Forelimb muscle (tissue), 1 donor: ENCODE data around the gene ATP1A3. TPM values are rescaled to one million over a fixed set of nuclear protein-coding genes. Genes with fewer than 3 reads are reported as not detected.
"Not testable (repeated sequence)": the region's sequence is repeated elsewhere in the genome, so short reads cannot be mapped to it uniquely, and the experiment has no call there.

Experiments used
- DNase-seq: peaks from one replicate; pipeline ENCODE4 v3.0.0-alpha.2; 2013; ENCODE audit warnings: low read depth
- polyA plus RNA-seq: library from polyadenylated mRNA; unstranded; fragments of 120-200 nt; gene quantifications from one replicate; pipeline ENCODE4 v1.2.1, GENCODE V29; 2013; ENCODE audit not compliant: insufficient read length

The ATP1A3 gene
- polyA plus RNA-seq, 1 donor, result 0.61 TPM

DNA sequence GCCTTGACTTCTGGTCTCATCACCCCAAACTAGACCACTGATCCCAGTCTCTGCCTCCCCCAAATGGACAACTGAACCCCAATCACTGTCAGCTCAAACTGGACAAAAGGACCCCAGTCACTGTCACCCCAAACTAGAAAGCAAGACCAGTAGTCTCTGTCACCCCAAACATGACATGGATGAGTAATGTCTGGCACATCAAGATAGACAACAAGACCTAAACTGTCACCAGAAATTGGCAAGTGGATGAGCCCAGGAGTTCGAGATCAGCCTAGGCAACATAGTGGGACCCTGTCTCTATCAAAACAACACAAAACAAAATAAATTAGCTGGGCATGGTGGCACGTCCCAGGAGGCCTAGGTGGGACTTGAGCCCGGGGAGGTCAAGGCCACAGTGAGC is 46.9 kb downstream of the ATP1A3 start:
- DNase-seq, result no peak

DNA sequence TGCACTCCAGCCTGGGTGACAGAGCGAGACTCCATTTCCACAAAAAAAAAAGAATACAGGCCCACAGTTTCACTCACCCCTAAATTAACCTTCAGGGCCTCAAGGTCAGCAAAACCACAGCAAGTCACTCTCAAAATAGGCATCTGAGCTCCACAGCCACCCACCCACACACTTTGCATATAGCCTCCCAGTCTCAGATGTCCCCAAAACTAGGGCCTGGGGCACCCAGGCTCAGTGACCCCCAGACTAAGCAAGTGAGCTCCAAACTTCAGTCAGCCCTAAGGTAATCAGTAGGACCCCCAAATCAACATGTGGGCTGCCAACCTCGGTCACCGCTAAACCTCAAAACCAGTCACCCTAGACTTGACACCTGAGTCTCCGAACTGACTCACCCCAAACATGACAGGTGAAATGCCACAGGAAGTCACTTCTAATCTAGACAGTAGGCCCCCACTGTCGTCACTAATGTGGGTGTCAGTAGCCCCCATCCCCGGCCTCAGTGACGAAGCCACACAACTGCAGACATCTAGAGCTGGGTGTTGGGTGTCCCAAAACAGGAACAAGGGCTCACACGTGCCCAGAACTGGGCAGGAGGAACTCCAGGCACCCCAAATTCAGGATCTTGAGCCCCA is 48.8 kb downstream of the ATP1A3 start:
- DNase-seq, result no peak

DNA sequence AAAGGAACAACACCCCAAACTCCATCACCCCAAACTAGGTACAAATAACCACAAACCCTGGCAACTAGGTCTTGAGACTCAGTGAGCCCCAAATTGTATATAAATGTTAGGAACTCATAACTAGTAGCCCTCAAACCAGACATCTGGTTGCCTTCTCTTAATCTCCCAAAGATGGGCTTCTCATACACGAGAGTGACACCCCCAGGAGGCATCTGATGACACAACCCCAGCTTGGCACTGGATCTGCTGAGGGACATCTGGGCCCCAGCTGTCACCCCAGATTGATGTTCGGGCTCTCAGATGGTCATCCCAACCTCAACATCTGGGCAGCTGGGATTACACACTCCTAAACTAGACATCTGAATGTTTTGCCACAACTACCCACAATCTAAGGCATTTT is 49.7 kb downstream of the ATP1A3 start:
- DNase-seq, result no peak

DNA sequence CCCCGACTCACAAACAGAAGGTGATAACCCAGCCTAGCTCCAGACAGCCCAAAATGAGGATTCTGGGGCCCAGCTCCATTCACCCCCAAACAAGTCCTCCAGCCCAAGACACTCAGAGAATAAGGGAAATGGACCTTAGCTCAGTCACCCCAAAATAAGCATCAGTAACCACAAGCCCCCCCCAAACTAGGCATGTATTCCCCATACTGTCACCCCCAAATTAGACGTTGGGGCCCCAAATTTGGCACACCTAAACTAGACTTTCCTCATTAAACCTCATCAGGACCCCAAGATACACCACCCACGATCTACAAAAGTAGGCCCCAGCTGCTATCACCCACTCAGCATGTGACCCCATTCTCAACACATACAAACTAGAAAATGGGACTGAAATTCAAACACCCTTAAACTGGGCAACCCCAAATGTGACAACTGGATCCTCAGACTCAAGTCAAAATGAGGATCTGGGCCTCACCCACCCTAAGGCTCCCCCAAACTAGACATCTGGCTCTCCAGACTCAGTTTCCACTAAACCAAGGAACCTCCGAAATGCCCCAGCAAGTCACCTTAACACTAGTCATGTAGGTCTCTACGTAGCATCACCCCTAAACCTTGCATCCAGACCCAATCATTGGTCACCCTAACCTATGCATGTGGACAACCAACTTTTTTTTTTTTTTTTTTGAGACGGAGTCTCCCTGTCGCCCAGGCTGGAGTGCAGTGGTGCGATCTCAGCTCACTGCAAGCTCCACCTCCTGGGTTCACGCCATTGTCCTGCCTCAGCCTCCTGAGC is 52.4 kb downstream of the ATP1A3 start:
- DNase-seq, result no peak

DNA sequence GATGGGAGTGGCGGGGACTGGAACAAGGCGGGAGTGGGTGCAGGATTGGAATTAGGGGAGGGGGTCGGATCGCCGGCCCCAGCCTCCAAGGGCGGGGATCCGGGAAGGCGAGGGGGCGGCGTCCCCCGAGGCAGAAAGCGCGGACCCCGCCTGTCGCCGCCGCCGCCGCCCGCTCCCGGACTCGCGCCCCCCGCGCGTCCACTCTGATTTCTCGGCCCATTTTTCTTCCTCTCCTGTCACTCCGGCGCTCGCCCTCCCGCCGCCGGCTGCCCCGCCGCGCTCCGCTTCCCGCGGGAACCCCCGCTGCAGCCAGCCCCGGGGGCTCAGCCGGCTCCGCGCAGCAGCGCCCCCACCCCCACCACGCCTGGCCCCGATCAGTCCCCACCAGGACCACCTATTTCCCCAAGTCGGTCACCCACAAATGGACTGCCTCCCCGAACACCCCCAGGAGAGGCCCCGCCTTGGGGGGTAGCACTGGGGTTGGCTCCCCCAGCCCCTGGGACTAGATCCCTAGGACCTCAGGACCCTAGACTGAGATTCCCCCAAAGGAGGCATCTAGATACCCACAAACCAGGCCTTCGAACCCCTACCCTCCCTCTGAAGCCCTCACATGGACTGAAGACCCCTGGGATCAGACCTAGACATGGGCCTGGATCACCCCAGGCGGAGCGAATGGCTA is 53.2 kb downstream of the ATP1A3 start:
- DNase-seq, result no peak

DNA sequence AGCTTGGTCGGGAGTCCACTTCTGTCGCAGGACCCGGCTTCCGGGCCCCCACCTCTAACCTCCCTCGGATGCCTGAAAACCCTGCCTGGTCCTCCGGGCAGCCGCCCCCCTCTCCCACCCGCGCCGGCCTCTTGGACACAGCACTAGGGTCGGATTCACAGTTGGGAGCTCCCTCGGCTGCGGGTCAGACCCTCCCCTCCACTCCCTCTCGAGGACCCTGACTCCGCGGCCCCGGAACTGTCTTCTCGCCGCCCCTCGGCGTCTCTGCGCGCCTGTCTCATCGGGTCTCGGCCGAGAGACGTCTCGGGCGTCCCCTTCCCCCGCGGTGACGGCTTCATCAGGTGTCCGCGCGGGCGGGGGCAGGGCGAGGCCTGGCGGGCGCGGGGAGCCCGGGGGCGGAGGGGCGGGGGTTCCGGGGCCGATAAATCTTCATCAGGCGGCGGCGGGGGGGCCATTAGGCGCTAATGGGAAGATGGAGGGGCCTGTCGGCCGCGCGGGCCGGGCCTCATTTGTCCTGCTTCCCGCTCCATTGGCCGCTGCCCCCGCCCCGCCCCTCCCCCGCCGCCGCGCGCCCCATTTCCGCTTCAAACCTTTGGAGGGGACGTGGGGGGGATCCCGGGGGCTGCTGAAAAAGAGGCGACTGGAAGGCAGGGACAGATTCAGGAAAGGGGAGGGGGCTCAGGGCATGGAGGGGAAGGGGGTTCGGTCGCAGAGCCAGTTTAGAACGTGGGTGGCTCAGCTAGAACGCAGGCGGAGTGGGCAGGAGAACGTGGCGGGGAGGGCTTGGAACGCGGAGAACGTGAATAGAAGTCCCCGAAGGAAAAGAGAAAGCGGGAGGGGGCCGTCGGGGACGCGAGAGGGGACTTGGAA is 53.9 kb downstream of the ATP1A3 start:
- no peak for DNase-seq

DNA sequence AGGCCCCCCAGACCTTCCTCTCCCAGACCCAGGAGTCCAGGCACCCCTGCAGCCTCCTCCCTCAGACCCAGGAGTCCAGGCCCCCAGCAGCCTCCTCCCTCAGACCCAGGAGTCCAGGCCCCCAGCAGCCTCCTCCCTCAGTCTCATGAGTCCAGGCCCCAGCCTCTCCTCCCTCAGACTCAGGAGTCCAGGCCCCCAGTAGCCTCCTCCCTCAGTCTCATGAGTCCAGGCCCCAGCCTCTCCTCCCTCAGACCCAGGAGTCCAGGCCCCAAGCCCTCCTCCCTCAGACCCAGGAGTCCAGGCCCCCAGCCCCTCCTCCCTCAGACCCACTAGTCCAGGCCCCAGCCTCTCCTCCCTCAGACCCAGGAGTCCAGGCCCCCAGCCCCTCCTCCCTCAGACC is 54.8 kb downstream of the ATP1A3 start:
- DNase-seq, result not testable (repeated sequence)

DNA sequence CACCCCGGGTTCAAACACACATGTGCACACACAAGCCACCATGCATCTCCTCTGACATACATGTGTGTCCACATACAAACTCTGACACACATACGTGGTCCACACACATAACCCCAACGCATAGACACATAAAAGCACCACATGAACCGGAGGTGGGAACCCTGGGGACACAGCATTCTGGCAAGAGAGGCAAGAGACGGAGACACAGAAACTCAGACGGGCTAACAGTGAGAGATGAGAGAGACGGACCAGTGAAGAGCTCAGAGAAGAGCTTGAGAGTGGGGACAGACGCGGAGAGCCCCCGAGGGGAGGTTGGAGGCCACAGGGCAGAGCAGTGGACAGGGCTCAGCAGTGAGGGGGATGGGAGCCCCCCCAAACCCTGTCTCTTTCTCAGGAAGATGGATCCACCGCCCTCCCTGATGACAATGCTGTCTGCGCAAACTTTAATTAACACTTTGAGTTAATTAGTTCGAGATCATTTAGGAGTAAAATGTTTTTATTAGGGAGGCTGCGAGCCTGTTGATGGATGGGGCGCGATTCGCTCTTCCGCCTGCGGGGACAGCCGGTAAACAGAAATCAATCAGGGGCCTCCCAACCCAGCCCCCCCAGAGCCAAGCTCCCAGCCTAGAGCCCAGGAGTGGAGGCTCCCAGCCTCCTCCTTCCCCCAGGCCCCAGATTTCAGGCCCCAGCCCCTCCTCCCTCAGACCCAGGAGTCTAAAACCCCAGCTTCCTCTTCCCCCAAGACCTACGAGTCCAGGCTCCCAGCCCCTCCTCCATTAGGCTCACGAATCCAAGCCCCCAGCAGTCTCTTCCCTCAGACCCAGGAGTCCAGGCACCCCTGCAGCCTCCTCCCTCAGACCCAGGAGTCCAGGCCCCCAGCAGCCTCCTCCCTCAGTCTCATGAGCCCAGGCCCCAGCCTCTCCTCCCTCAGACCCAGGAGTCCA is 56.2 kb downstream of the ATP1A3 start:
- DNase-seq, result no peak

DNA sequence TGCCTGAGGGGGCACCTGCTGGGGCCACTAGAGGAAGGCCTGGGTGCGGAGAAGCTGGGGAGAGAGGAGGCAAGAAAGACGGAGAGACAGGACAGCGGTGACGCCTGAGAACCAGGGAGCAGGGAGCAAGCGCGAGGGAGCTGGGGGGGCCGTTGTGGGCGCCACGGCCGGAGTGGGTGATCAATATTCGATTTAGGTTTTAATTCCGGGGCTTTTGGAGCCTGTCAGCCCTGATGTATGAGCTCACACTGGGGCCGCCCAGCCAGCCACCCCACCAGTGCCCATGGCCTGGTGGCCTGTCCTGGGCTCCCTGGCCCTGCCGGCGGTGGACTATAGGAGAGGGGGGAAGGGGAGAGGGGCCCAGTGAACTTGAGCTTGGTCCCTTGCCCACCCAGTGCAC is 57.1 kb downstream of the ATP1A3 start:
- DNase-seq, result no peak

DNA sequence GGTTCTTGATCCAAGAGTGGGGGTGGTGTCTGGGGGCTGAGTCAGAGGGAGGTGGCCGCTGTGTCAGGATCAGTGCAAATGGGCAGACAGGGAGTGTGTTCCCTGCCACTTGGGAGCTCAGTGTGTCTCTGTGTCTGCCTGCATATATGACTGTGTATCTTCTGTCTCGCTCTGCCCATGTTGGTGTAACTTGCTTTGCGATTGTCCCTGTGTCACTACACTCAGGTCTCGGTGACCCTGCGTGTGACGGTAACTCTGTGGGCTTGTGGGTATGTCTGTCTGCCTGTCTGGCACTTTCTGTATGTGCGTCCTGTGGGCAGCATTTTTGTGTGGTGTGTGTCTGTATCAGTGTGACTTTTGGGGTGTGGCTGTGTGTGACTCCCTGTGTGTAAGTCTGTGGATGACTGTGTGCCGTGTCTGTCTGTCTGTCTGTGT is 57.6 kb downstream of the ATP1A3 start:
- no peak for DNase-seq

DNA sequence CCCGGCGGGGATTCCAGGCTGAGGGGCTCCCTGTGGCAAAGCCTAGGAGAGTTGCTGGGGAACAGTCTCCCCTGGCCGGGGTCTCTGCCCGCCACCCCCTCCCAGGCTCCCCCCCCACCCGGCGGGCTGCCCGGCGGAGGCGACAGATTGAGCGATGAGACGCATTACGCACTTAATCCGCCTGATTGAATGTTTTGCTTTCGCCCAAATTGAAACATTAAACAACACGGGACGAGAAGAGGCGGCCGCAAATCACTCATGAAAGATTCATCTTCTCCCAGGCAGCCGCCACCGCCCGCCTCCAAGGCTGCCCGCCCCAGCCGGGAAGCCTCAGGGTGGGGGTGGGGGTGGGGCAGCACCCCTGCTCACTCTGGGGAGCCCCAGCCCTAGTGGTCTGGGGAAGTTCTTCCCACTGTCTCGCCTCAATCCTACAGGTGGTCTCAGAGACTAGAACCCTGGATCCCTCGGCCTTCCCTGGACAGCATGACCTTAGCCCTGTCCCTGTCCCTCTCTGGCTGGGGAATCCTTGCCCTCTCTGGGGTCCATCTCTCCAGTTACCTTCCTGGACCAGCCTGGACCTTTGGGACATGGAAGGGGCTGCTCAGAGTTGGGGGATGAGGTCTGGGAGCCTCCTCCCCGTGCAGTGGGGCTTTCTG is 58.1 kb downstream of the ATP1A3 start:
- DNase-seq, result no peak

DNA sequence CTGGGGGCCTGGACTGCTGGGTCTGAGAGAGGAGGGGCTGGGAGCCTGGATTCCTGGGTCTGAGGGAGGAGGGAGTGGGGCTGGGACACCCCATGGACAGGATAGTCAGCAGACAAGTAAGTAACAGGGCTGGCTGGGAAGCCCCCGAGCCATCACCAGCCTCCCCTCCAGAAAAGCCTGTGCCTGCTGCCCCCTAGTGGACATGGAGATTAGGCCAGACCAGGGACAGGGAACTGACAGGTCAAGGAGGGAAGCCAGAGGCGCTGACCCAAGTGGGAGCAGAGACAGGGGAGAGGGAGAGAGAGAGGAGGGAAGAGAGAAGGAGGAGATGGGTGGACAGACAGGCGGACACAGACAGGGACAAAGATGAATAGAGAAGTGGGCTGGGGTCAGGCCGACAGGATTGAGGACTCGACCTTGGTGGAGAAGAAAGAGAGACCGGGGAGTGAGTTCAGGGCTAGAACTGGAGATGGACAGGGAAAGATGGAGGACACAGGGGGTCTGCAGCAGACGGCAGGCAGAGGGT is 59.1 kb downstream of the ATP1A3 start:
- DNase-seq, result no peak

DNA sequence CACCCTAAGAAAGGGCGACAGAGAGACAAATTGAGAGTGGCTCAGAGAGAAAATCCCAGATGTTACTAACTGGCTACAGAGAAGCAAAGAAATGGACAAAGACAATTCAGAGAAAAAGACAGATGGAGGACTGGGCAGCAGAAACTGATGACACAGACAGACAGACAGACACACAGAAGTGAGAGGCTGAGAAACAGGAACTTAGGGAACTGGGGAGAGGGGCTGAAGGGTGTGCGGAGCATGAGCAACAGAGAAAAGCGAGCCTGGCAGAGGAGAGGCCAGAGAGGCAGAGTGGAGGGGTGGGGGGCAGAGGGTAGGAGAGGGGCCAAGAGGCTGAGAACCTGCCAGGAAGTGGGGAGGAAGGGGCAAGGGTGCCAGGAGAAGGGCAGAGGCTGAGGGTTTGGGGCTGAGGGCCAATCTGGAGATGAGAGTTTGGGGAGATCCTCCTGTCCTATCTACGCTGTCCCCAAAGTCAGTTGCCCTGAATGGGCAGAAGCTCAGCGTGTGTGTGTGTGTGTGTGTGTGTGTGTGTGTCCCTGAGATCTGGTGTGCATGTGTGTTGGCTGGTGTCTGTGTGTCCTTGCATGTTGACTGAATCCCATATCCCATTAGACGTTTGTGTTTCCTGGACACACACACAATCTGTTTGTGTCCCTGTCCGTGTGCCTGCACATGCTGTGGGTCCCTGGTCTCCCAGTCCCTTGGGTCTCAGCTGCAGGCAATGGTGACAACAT is 60.2 kb downstream of the ATP1A3 start:
- no peak for DNase-seq

DNA sequence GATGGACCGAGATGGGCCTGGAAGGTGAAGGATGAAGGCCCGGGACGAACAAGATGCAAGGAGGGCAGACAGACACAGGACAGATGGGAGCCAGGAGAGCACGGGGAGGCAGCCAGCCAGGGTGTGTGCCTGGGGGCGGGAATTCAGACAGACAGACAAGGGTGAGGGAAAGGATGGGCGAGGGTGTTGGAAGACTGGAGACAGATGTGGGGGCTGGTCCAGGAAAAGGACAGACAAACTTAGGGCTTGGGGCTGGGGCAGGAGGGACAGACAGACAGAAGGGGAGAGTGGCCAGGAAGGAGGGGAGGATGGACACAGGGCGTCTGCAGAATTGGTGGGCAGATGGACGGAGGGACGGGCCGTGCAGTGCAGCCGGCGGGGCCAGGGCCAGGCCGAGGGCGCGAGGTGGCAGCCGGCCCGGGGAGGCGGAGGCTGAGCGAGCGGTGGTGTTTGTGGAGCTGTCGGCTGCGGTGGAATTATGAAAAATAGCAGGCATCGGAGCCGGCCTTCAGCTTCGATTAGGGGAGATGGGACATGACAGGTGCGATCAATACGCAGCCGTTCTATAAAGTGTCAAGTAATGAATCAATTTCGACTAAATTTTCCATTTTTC is 61.2 kb downstream of the ATP1A3 start:
- DNase-seq, result no peak

DNA sequence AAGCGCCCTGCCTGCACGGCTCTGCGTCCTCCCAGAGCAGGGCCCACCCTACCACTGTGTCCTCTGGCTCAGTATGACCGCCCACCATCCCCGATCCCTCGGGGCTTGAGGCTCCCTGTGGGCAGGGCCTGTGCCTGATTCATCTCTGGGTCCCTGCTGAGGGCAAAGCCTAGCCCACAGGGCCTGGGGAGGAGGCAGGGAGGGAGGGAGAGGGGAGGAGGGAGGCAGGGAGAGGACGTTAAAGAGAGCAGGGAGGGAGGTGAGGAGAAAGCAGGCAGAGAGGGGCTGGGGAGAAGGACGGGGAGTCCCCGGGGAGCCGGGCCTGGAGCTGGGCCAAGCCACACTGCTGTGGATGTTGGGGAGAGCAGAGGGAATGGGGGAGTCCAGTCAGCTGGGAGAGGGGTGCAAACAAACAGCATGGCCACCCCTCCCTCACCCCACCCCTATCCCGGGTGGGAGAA is 61.7 kb downstream of the ATP1A3 start:
- DNase-seq, result no peak

DNA sequence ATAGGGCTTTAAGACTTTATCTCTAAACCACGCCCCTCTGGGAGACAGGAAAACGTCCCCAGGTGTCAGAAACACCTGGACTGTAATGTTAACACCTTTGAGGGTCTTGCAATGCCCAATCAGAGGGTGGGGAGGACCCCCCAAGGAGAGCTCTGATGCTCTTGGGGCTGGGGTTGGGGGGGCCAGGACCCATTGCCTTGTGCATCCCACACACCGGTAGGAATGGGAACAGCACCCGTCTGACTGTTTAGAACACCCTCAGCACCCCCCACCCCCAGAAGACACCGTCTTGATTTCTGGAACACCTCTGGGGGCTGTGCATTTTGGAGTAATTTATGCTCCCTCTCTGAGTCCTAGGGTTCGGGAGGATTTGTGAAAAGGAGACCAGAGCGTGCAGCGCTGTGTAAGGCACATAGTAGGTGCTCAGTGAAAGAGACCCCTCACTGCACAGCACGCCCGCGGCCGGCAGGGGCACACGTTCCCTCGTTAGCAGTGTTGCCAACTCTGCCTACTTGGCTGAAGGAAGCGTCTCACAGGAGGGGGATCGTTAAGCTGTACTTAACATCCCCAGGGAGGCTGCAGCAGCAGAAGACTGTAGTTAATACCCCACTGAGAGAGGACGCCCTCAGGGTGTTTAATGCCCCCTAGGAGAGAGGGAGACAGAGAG is 63.0 kb downstream of the ATP1A3 start:
- DNase-seq, result no peak

DNA sequence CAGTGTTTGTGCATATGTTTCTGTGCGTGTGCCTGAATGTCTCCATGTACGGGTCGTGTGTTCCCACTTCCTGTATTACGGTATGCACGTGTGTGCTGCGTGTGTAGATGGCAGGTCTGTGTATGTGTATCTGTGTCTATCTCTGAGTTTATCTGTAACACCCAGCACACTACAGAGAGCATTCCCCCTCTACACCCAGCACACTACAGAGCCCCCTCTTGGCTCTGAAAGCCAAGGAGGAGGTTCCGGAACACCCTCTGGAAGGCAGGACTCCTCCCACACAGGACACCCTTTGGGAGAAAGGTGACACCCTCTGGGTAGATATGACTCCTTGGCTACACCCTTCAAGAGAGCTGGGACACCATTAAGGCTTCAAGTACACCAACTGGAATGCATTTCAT is 63.7 kb downstream of the ATP1A3 start:
- no peak for DNase-seq

DNA sequence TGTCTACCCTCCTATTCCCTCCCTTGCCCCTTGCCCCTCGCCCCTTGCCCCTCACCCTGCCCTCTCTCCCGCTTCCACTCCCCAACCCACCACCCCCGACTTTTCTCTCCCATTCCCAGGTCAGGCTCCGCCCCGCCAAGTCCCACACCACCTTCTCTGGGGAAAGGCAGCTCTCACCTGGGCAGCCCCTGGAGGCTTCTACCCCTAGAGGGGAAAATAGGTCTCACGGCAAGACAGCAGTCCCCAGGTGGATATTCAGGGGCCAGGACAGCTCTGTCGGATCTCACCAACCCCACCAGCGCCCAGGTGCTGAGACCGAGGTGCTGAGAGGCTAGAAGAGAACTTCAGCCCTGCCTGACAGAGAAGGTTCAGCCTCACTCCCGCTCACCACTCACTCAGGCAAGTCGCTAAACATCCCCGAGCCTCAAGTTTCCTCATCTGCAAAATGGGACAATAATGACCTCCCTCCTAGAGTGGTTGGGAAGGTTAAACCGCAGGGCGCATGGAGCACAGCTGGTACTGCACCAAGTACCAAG is 64.4 kb downstream of the ATP1A3 start:
- no peak for DNase-seq
